Loucy (cell line): ENCODE data around the gene PDCD2L.

Source experiments
- CTCF ChIP-seq: fragments of 200-600 bp; sonication (generic); conservative IDR thresholded peaks from 2 replicates; pipeline ENCODE4 v1.5.1; 2014; ENCODE audit warnings: mild to moderate bottlenecking, antibody characterized with exemption, low read length
- EZH2phosphoT487 ChIP-seq: fragments of 200-600 bp; IDR thresholded peaks from 2 replicates; pipeline ENCODE4 v1.6.1; 2018; ENCODE audit warnings: antibody characterized with exemption, mild to moderate bottlenecking, moderate library complexity, borderline replicate concordance

- no peak for TF ChIP-seq CTCF
- TF ChIP-seq EZH2phosphoT487 = no peak
Observed at GRCh38 chr19:34370983-34371382, 33.2 kb upstream of the PDCD2L start.
